Astrocyte (in vitro differentiated cells and primary cell): Measurements from ENCODE around the gene SPPL2A.

Experiments used
- EZH2 ChIP-seq: IDR thresholded peaks from 2 replicates; pipeline ENCODE4 v1.6.1; 2012; ENCODE audit warnings: mild to moderate bottlenecking, low read length, inconsistent platforms; ENCODE audit not compliant: insufficient read depth
- TF ChIP-seq, protein P1 (sequence below): IDR thresholded peaks from 2 replicates; pipeline ENCODE4 v1.5.1; 2011; ENCODE audit warnings: low read depth, mild to moderate bottlenecking, inconsistent platforms, low read length, moderate library complexity; ENCODE audit not compliant: insufficient read depth

DNA sequence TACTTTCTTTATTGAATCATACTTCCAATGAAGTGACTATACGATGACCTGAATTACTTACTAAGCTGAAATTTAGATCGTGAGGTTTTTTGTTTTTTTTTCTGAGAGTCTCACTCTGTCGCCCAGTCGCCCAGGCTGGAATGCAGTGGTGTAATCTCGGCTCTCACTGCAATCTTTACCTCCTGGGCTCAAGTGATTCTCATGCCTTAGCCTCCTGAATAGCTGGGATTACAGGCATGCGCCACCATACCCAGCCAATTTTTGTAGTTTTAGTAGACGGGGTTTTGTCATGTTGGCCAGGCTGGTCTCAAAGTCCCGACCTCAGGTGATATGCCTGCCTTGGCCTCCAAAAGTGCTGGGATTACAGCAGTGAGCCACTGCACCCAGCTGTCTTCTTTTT is 28.7 kb downstream of the SPPL2A start:
- TF ChIP-seq, protein P1, sequence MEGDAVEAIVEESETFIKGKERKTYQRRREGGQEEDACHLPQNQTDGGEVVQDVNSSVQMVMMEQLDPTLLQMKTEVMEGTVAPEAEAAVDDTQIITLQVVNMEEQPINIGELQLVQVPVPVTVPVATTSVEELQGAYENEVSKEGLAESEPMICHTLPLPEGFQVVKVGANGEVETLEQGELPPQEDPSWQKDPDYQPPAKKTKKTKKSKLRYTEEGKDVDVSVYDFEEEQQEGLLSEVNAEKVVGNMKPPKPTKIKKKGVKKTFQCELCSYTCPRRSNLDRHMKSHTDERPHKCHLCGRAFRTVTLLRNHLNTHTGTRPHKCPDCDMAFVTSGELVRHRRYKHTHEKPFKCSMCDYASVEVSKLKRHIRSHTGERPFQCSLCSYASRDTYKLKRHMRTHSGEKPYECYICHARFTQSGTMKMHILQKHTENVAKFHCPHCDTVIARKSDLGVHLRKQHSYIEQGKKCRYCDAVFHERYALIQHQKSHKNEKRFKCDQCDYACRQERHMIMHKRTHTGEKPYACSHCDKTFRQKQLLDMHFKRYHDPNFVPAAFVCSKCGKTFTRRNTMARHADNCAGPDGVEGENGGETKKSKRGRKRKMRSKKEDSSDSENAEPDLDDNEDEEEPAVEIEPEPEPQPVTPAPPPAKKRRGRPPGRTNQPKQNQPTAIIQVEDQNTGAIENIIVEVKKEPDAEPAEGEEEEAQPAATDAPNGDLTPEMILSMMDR: no peak
- TF ChIP-seq EZH2: no peak
